Body of pancreas (tissue), 4 donors: ENCODE measurements around the gene PCDH9. TPM values are rescaled to one million over a fixed set of nuclear protein-coding genes. Genes with fewer than 3 reads are reported as not detected.

Source experiments
- ATAC-seq: fragments of 150-250 bp; one replicate; pipeline ENCODE4 v1.9.1; 2016
- DNase-seq, 4 donors: peaks; one replicate each; pipeline ENCODE4 v3.0.0-alpha.2; 2019
- H3K27ac ChIP-seq, 4 donors: fragments of 200-600 bp; sonication (generic); 1 replicate in 3 of 4; 2 replicates in 1 of 4; pipeline versions ENCODE4 v1.5.1 to v1.6.1; 2016 to 2019; ENCODE audit warnings: mild to moderate bottlenecking in 1 of 4, mixed read lengths in 1 of 4, moderate library complexity in 1 of 4
- H3K27me3 ChIP-seq, 2 donors: fragments of 200-600 bp; sonication (generic); one replicate each; pipeline ENCODE4 v1.6.0; 2016; ENCODE audit warnings: mild to moderate bottlenecking in 1 of 2
- H3K36me3 ChIP-seq, 2 donors: fragments of 200-600 bp; sonication (generic); replicated peaks in 1 of 2; 2 replicates each; pipeline ENCODE4 v1.5.1; 2016; ENCODE audit warnings: low read depth in 2 of 2; ENCODE audit not compliant: insufficient read depth in 1 of 2
- H3K4me1 ChIP-seq: fragments of 200-600 bp; sonication (generic); one replicate; pipeline ENCODE4 v1.6.0; 2016
- H3K4me3 ChIP-seq, 2 donors: fragments of 200-600 bp; sonication (generic); 1 replicate in 1 of 2; 2 replicates in 1 of 2; pipeline ENCODE4 v1.5.1; 2016 to 2019
- H3K9me3 ChIP-seq, 3 donors: fragments of 200-600 bp; sonication (generic); 1 replicate in 2 of 3; 2 replicates in 1 of 3; pipeline ENCODE4 v1.5.1; 2016
- POLR2A ChIP-seq, 3 donors: fragments of 450-650 bp; IDR thresholded peaks; one replicate each; pipeline ENCODE4 v1.6.1; 2016; ENCODE audit warnings: antibody characterized with exemption in 3 of 3, mild to moderate bottlenecking in 2 of 3
- WGBS, 2 donors: methylation state at CpG; one replicate each; pipeline ENCODE4 v1.1.5; 2017; 5-methylcytosine and 5-hydroxymethylcytosine counted together
- intact Hi-C: fragments of 100-400 bp; cut with DNase I; formaldehyde crosslinking; loops from one replicate; pipeline ENCODE4 v1.15.1; 2023
- total RNA-seq, 2 donors: library from RNA; depleted of rRNA; stranded (reverse); fragments of >200 nt; gene quantifications; one replicate each; pipeline ENCODE4 v1.1.0, GENCODE V29; 2016
- TF ChIP-seq, protein P1 (sequence below), 7 experiments: fragments of 450-650 bp in 4 of 7; fragments of 200-600 bp in 3 of 7; sonication (generic) in 3 of 7; IDR thresholded peaks; one replicate each; pipeline ENCODE4 v1.5.1; 2016 to 2019; ENCODE audit warnings: antibody characterized with exemption in 7 of 7

The PCDH9 gene
- total RNA-seq, 2 donors from 2014 or later = 3.6 to 3.9 TPM

DNA sequence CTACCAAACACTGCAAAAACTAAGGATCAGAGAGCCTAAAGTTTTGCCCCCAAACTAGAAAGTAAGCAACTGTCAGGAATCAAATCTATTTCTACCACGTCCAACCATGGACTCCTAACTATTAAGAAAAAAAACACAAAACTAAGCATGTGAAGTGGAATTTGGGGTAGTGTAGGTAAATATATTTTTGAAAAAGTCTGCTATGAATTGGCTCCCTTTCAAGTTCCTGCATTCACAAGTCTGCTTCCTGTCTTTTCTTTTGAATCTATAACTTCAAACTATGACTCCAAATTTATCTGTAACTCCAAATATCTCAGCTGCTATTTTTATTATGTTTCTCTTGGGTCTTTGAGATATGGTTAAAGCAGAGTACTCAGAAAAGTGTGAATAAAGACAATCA lies 47.0 kb downstream of the PCDH9 start:
- intact Hi-C loops = no loop called here
- ATAC-seq = no peak
- H3K4me3 ChIP-seq = no peak overlapping the region
- 41 to 58% methylated on average over 1 of the region's 1 CpG for WGBS, 2 donors
- H3K27me3 ChIP-seq = no peaks in the 10 kb centered on the region
- H3K36me3 ChIP-seq = no peaks in the 10 kb centered on the region
- no peaks in the 10 kb centered on the region for H3K9me3 ChIP-seq
- no peaks in the 10 kb centered on the region for H3K4me1 ChIP-seq
- no peak for DNase-seq
- no peak overlapping the region for H3K27ac ChIP-seq
- TF ChIP-seq POLR2A (IDR thresholded peaks at IDR 0.05) = no peak
- TF ChIP-seq, protein P1, sequence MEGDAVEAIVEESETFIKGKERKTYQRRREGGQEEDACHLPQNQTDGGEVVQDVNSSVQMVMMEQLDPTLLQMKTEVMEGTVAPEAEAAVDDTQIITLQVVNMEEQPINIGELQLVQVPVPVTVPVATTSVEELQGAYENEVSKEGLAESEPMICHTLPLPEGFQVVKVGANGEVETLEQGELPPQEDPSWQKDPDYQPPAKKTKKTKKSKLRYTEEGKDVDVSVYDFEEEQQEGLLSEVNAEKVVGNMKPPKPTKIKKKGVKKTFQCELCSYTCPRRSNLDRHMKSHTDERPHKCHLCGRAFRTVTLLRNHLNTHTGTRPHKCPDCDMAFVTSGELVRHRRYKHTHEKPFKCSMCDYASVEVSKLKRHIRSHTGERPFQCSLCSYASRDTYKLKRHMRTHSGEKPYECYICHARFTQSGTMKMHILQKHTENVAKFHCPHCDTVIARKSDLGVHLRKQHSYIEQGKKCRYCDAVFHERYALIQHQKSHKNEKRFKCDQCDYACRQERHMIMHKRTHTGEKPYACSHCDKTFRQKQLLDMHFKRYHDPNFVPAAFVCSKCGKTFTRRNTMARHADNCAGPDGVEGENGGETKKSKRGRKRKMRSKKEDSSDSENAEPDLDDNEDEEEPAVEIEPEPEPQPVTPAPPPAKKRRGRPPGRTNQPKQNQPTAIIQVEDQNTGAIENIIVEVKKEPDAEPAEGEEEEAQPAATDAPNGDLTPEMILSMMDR (IDR thresholded peaks at IDR 0.05) = no peak

DNA sequence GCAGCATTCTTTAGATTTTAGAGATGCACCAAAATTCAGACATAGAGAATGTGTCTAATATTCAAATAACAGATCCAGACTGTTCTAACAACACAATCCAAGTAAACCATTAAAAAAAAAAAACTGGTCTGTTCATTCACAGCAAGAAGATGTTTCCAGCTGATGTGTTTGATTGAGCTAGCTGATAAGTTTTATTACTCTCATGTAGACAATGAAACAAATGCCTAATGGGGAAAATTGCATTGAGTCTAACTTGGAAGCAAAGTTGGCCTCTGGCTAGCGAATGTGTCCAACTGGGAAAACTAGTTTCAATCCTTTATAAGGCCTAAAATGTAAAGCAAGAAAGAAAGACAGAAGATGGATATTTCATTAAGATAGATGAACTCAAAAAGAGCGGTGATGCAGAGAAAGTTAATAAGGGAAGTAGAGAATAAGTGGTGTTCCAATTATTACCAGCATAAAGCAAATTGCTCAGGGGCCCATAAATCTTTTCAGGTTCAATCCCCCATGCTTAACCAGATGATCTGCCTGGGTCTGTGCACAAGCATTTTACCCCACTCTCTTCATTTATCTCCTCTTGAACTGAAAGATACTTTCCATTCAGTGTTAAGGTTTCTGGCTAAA lies 54.2 kb downstream of the PCDH9 start:
- Histone ChIP-seq H3K4me3 (no peak overlapping the region), H3K27ac (no peak overlapping the region), H3K27me3 (no peaks in the 10 kb centered on the region), H3K36me3 (no peaks in the 10 kb centered on the region), H3K4me1 (no peaks in the 10 kb centered on the region), H3K9me3 (no peaks in the 10 kb centered on the region)
- no peak for DNase-seq
- intact Hi-C loops = no loop called here
- ATAC-seq = no peak
- TF ChIP-seq, protein P1 (IDR thresholded peaks at IDR 0.05) = no peak
- TF ChIP-seq POLR2A (IDR thresholded peaks at IDR 0.05) = no peak
- 90% methylated on average over 2 of the region's 2 CpGs for WGBS, 2 donors

DNA sequence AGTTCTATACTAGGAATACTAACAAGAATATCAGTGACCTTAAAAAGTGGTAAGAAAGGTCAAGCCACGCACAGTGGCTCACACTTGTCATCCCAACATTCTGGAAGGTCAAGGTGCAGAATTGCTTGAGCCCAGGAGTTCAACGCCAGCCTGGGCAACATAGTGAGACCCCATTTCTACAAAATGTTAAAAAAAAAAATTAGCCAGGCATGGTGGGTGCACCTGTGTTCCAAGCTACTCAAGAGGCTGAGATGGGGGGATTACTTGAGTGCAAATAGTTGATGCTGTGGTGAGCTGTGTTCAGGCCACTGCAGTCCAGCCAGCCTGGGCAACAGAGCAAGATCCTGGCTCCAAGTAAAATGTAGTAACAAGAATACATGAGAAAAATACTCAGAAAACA lies 61.8 kb downstream of the PCDH9 start:
- H3K4me3 ChIP-seq = no peak overlapping the region
- ATAC-seq (no peak), DNase-seq (no peak)
- no peaks in the 10 kb centered on the region for H3K4me1 ChIP-seq
- H3K36me3 ChIP-seq = no peaks in the 10 kb centered on the region
- H3K9me3 ChIP-seq = no peaks in the 10 kb centered on the region
- 40 to 53% methylated on average over 2 of the region's 2 CpGs for WGBS, 2 donors
- H3K27ac ChIP-seq = no peak overlapping the region
- no peak for TF ChIP-seq POLR2A (IDR thresholded peaks at IDR 0.05)
- TF ChIP-seq, protein P1 (IDR thresholded peaks at IDR 0.05) = no peak
- intact Hi-C loops = no loop called here
- H3K27me3 ChIP-seq = no peaks in the 10 kb centered on the region

DNA sequence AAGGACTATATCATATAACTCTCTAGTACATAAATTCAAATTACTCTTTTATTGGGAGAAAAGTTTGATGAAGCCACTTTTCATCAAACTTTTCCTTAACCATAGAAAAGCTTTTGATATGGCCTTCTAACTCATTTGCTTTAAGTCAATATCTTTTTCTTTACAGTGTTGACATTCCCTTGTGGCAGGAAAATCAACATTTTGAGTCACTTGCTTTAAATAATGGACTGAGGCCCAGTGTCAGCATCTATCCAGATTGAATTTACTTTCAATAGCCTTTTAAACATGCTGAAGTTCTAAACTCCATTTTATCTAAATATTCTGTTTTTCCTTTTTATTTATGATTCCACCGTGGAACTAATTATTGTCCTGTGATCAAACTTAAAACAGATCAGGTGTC lies 62.7 kb downstream of the PCDH9 start:
- DNase-seq = no peak
- no peaks in the 10 kb centered on the region for H3K4me1 ChIP-seq
- no peaks in the 10 kb centered on the region for H3K9me3 ChIP-seq
- 59 to 65% methylated on average over 1 of the region's 1 CpG for WGBS, 2 donors
- ATAC-seq = no peak
- TF ChIP-seq, protein P1 (IDR thresholded peaks at IDR 0.05) = no peak
- no peak for TF ChIP-seq POLR2A (IDR thresholded peaks at IDR 0.05)
- H3K36me3 ChIP-seq = no peaks in the 10 kb centered on the region
- H3K4me3 ChIP-seq = no peak overlapping the region
- no peak overlapping the region for H3K27ac ChIP-seq
- H3K27me3 ChIP-seq = no peaks in the 10 kb centered on the region
- intact Hi-C loops = no loop called here

DNA sequence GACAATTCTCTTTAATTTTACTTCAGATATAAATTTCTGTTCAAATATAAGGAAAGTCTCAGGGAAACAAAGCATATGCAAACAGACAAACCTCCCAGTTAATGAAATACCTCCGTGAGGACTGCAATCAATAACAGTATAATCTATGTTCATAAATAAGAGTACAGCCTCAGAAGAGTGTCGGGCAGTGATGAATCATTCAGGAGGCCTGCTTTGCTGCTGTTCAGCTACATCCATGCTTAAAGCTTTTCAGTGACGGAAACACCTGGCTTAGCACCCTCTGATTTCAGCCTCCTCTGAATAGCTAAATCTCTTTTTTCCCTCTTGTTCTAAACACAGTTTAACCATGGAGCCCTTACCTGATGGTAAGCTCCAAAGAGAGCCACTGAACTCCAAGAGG lies 69.0 kb downstream of the PCDH9 start:
- intact Hi-C loops = no loop called here

More for the DNA sequence above, 69.0 kb downstream of the PCDH9 start:
- Histone ChIP-seq H3K9me3 (no peaks in the 10 kb centered on the region), H3K4me3 (no peak overlapping the region), H3K4me1 (no peaks in the 10 kb centered on the region), H3K27me3 (no peaks in the 10 kb centered on the region), H3K27ac (no peak overlapping the region), H3K36me3 (no peaks in the 10 kb centered on the region)
- TF ChIP-seq, protein P1 (IDR thresholded peaks at IDR 0.05) = no peak
- no peak for TF ChIP-seq POLR2A (IDR thresholded peaks at IDR 0.05)
- DNase-seq (no peak), ATAC-seq (no peak)
- WGBS, 2 donors = 58 to 73% methylated on average over 3 of the region's 3 CpGs
